ENCODE measurements around the gene SPON2. TPM values are rescaled to one million over a fixed set of nuclear protein-coding genes. Genes with fewer than 3 reads are reported as not detected.

Gene SPON2
- 1,000 to 10,000 TPM; 1,124 to 1,574 (median 1,339) TPM for total RNA-seq
- 294 TPM for total RNA-seq (2013)

GRCh38 chr4:1172228-1172851, at the start of gene SPON2:
Gene SPON2 (minus strand): TSS chr4:1172583.
- DNase-seq, result peak; percentile 31
- H3K4me1 Mint-ChIP-seq, result peaks cover 47 to 74% of the 10 kb centered on the region in 2 donors

GRCh38 chr4:1221155-1221870, 48.9 kb upstream of the SPON2 start:
- Mint-ChIP-seq H3K9me3 (no peaks in the 10 kb centered on the region), H3K4me1 (peaks cover 54 to 68% of the 10 kb centered on the region in 2 donors), H3K27ac (peak overlapping the region; percentile 57 to 95), H3K27me3 (ENCODE audit: low read depth in 2 of 2) (no peaks in the 10 kb centered on the region), H3K36me3 (peaks cover 21% of the 10 kb centered on the region), H3K4me3 (no peak overlapping the region)
- TF ChIP-seq CTCF (IDR thresholded peaks at IDR 0.05), result no peak
- intact Hi-C loops (cut with micrococcal nuclease), result no loop called here
- H3K9me3 ChIP-seq (ENCODE audit: control insufficient read depth, insufficient read depth, low read length), result no peaks in the 10 kb centered on the region
- 93% methylated on average over 33 of the region's 33 CpGs for WGBS (ENCODE audit: insufficient coverage)
- ATAC-seq (no peak), DNase-seq (no peak)
- H3K27me3 ChIP-seq (ENCODE audit: control insufficient read depth, insufficient read depth, low read length), result no peaks in the 10 kb centered on the region
- peaks cover 63% of the 10 kb centered on the region for H3K4me1 ChIP-seq (ENCODE audit: control insufficient read depth, insufficient read depth, low read length)
- H3K27ac ChIP-seq (ENCODE audit: low read length), result no peak overlapping the region
- peaks cover 48% of the 10 kb centered on the region for H3K36me3 ChIP-seq (ENCODE audit: control insufficient read depth, insufficient read depth, low read length)
- H3K4me3 ChIP-seq (ENCODE audit: low read length), result no peak overlapping the region

More at GRCh38 chr4:1172228-1172851, at the start of gene SPON2:
- TF ChIP-seq CTCF (IDR thresholded peaks at IDR 0.05), result no peak
- Histone ChIP-seq H3K4me1 (ENCODE audit: control insufficient read depth, insufficient read depth, low read length) (peaks cover 92% of the 10 kb centered on the region), H3K36me3 (ENCODE audit: control insufficient read depth, insufficient read depth, low read length) (peaks cover 27% of the 10 kb centered on the region), H3K4me3 (ENCODE audit: low read length) (peak within 1 kb of the TSS; percentile 72), H3K27me3 (ENCODE audit: control insufficient read depth, insufficient read depth, low read length) (peaks cover 3% of the 10 kb centered on the region), H3K27ac (ENCODE audit: low read length) (peak within 1 kb of the TSS; percentile 71), H3K9me3 (ENCODE audit: control insufficient read depth, insufficient read depth, low read length) (no peaks in the 10 kb centered on the region)
- peak within 1 kb of the TSS; percentile 92 to 96 for H3K27ac Mint-ChIP-seq
- H3K36me3 Mint-ChIP-seq, result no peaks in the 10 kb centered on the region
- H3K4me3 Mint-ChIP-seq, result peak within 1 kb of the TSS; percentile 94
- no peak for ATAC-seq
- intact Hi-C loops (cut with micrococcal nuclease), result no loop called here
- 6% methylated on average over 52 of the region's 54 CpGs for WGBS (ENCODE audit: insufficient coverage)
- H3K9me3 Mint-ChIP-seq, result no peaks in the 10 kb centered on the region
- no peaks in the 10 kb centered on the region for H3K27me3 Mint-ChIP-seq (ENCODE audit: low read depth in 2 of 2)

GRCh38 chr4:1220566-1220965, 48.2 kb upstream of the SPON2 start:
- peaks cover 70% of the 10 kb centered on the region for H3K4me1 ChIP-seq (ENCODE audit: control insufficient read depth, insufficient read depth, low read length)
- no peak for TF ChIP-seq CTCF (IDR thresholded peaks at IDR 0.05)
- H3K4me1 Mint-ChIP-seq, result peaks cover 55 to 69% of the 10 kb centered on the region in 2 donors
- no peak for DNase-seq
- no peaks in the 10 kb centered on the region for H3K27me3 ChIP-seq (ENCODE audit: control insufficient read depth, insufficient read depth, low read length)
- no peaks in the 10 kb centered on the region for H3K27me3 Mint-ChIP-seq (ENCODE audit: low read depth in 2 of 2)
- H3K36me3 ChIP-seq (ENCODE audit: control insufficient read depth, insufficient read depth, low read length), result peaks cover 46% of the 10 kb centered on the region
- no peak for ATAC-seq
- peaks cover 21% of the 10 kb centered on the region for H3K36me3 Mint-ChIP-seq
- no peak overlapping the region for H3K4me3 Mint-ChIP-seq
- no peak overlapping the region for H3K4me3 ChIP-seq (ENCODE audit: low read length)
- no peaks in the 10 kb centered on the region for H3K9me3 Mint-ChIP-seq
- peak overlapping the region in 1 of 2 donors; percentile 95 for H3K27ac Mint-ChIP-seq
- WGBS (ENCODE audit: insufficient coverage), result 95% methylated on average over 16 of the region's 16 CpGs
- H3K9me3 ChIP-seq (ENCODE audit: control insufficient read depth, insufficient read depth, low read length), result no peaks in the 10 kb centered on the region
- H3K27ac ChIP-seq (ENCODE audit: low read length), result no peak overlapping the region
- intact Hi-C loops (cut with micrococcal nuclease), result no loop called here

Data from natural killer cell (primary cell).